Measurements from ENCODE around the gene PUS1. TPM values are rescaled to one million over a fixed set of nuclear protein-coding genes. Genes with fewer than 3 reads are reported as not detected.

Gene PUS1
- total and polyA plus RNA-seq, 7 donors = 11.7 to 46.8 (median 20.1) TPM

GRCh38 chr12:131962069-131962468 is 33.0 kb downstream of the PUS1 start:
- no peaks in the 10 kb centered on the region for H3K27me3 ChIP-seq (ENCODE audit: insufficient read depth in 3 of 3, low read length in 2 of 3)
- peaks cover 49% of the 10 kb centered on the region for H3K4me1 ChIP-seq
- no peaks in the 10 kb centered on the region for H3K9me3 ChIP-seq
- peaks cover 0 to 14% of the 10 kb centered on the region in 2 donors for H3K36me3 ChIP-seq (ENCODE audit: insufficient read depth in 1 of 2, low read depth in 1 of 2)
- no peak overlapping the region for H3K27ac ChIP-seq
- DNase-seq = no peak
- no peak overlapping the region for H3K4me3 ChIP-seq
- no peak for TF ChIP-seq CTCF (IDR thresholded peaks at IDR 0.05)
- 66 to 85% (median 71%) methylated on average over 8 of the region's 8 CpGs for WGBS, 3 donors
- no peak for ATAC-seq
- intact Hi-C loops (cut with DNase I) = no loop called here

GRCh38 chr12:131963381-131963780 is 34.3 kb downstream of the PUS1 start:
- Histone ChIP-seq H3K4me1 (peaks cover 37% of the 10 kb centered on the region), H3K27me3 (ENCODE audit: insufficient read depth in 3 of 3, low read length in 2 of 3) (no peaks in the 10 kb centered on the region), H3K36me3 (ENCODE audit: insufficient read depth in 1 of 2, low read depth in 1 of 2) (peaks cover 0 to 14% of the 10 kb centered on the region in 2 donors), H3K4me3 (no peak overlapping the region), H3K9me3 (no peaks in the 10 kb centered on the region), H3K27ac (no peak overlapping the region)
- no peak for DNase-seq
- intact Hi-C loops (cut with DNase I) = no loop called here
- TF ChIP-seq CTCF (IDR thresholded peaks at IDR 0.05) = no peak
- no peak for ATAC-seq
- 82 to 92% (median 83%) methylated on average over 4 of the region's 4 CpGs for WGBS, 3 donors

GRCh38 chr12:131965073-131965472 is 36.0 kb downstream of the PUS1 start:
- Histone ChIP-seq H3K27me3 (ENCODE audit: insufficient read depth in 3 of 3, low read length in 2 of 3) (no peaks in the 10 kb centered on the region), H3K9me3 (no peaks in the 10 kb centered on the region), H3K36me3 (ENCODE audit: insufficient read depth in 1 of 2, low read depth in 1 of 2) (peaks cover 0 to 14% of the 10 kb centered on the region in 2 donors), H3K4me1 (peaks cover 25% of the 10 kb centered on the region), H3K4me3 (no peak overlapping the region), H3K27ac (no peak overlapping the region)
- no peak for ATAC-seq
- intact Hi-C loops (cut with DNase I) = no loop called here
- TF ChIP-seq CTCF (IDR thresholded peaks at IDR 0.05) = no peak
- 84 to 86% (median 84%) methylated on average over 2 of the region's 2 CpGs for WGBS, 3 donors
- DNase-seq = no peak

- peak; percentile 19 to 69 (median 40) for ATAC-seq
- intact Hi-C loops (cut with DNase I) = no loop called here
- no peak for DNase-seq
These were observed 42.1 kb downstream of the PUS1 start for GRCh38 chr12:131971226-131971625.

More at GRCh38 chr12:131971226-131971625, 42.1 kb downstream of the PUS1 start:
- no peak for TF ChIP-seq CTCF (IDR thresholded peaks at IDR 0.05)
- Histone ChIP-seq H3K9me3 (no peaks in the 10 kb centered on the region), H3K27me3 (ENCODE audit: insufficient read depth in 3 of 3, low read length in 2 of 3) (no peaks in the 10 kb centered on the region), H3K36me3 (ENCODE audit: insufficient read depth in 1 of 2, low read depth in 1 of 2) (no peaks in the 10 kb centered on the region), H3K4me1 (peaks cover 20% of the 10 kb centered on the region), H3K27ac (no peak overlapping the region), H3K4me3 (no peak overlapping the region)
- WGBS, 3 donors = 9 to 11% (median 10%) methylated on average over 1 of the region's 1 CpG
